H1 (cell line): ENCODE results near the gene TMPRSS9.

Experiments
- ATF2 ChIP-seq: IDR thresholded peaks from 2 replicates; pipeline ENCODE4 v1.6.1; 2012; ENCODE audit warnings: low read length, inconsistent platforms
- CBX5 ChIP-seq: fragments of 300-800, 300-1000 bp; sonication (generic); IDR thresholded peaks from 2 replicates; pipeline ENCODE4 v1.7.1; 2016; ENCODE audit warnings: antibody characterized with exemption, low read length, low read depth
- CEBPB ChIP-seq: IDR thresholded peaks from 2 replicates; pipeline ENCODE4 v1.6.1; 2012; ENCODE audit warnings: low read depth, low read length
- CTCF ChIP-seq, 3 experiments: IDR thresholded peaks; 1 replicate in 2 of 3; 2 replicates in 1 of 3; pipeline versions ENCODE4 v1.5.1 to v1.6.1; 2011; ENCODE audit warnings: low read length in 3 of 3, mild to moderate bottlenecking in 3 of 3, inconsistent platforms in 2 of 3, low read depth in 1 of 3, moderate library complexity in 1 of 3; ENCODE audit not compliant: insufficient read depth in 1 of 3; ENCODE audit errors: control extremely low read depth in 1 of 3
- GTF2F1 ChIP-seq: IDR thresholded peaks from 2 replicates; pipeline ENCODE4 v1.6.1; 2012; ENCODE audit warnings: low read depth, low read length, improper control_type of control experiment, borderline replicate concordance
- HDAC2 ChIP-seq, 2 experiments: fragments of 300-600 bp in 1 of 2; sonication (generic) in 1 of 2; IDR thresholded peaks; 2 replicates each; pipeline ENCODE4 v1.6.1; 2011 to 2012; ENCODE audit warnings: low read depth in 2 of 2, low read length in 2 of 2, mild to moderate bottlenecking in 2 of 2, moderate library complexity in 2 of 2, borderline replicate concordance in 1 of 2, inconsistent platforms in 1 of 2
- MAX ChIP-seq: IDR thresholded peaks from 2 replicates; pipeline ENCODE4 v1.6.1; 2012; ENCODE audit warnings: inconsistent platforms
- POLR2A ChIP-seq, 2 experiments: IDR thresholded peaks; 1 replicate in 1 of 2; 2 replicates in 1 of 2; pipeline ENCODE4 v1.6.1; 2011; ENCODE audit warnings: low read depth in 2 of 2, low read length in 2 of 2, mild to moderate bottlenecking in 2 of 2; ENCODE audit errors: control extremely low read depth in 1 of 2
- POLR2AphosphoS5 ChIP-seq: IDR thresholded peaks from 2 replicates; pipeline ENCODE4 v1.6.1; 2011; ENCODE audit warnings: low read depth, low read length
- RBBP5 ChIP-seq: IDR thresholded peaks from 2 replicates; pipeline ENCODE4 v1.7.1; 2012; ENCODE audit warnings: low read depth, mild to moderate bottlenecking, inconsistent platforms, low read length, moderate library complexity, borderline replicate concordance
- RFX5 ChIP-seq: IDR thresholded peaks from 2 replicates; pipeline ENCODE4 v1.6.1; 2011; ENCODE audit warnings: low read depth, low read length, improper control_type of control experiment, borderline replicate concordance
- RNF2 ChIP-seq: fragments of 200-900, 300-1000 bp; sonication (generic); IDR thresholded peaks from 2 replicates; pipeline ENCODE4 v1.7.1; 2016; ENCODE audit warnings: borderline replicate concordance, low read depth, mild to moderate bottlenecking, antibody characterized with exemption, low read length; ENCODE audit not compliant: poor library complexity, severe bottlenecking; ENCODE audit errors: missing control alignments
- ZNF274 ChIP-seq: IDR thresholded peaks from 2 replicates; pipeline ENCODE4 v1.7.0; 2012; ENCODE audit warnings: low read length, borderline replicate concordance; ENCODE audit errors: extremely low read depth

- TF ChIP-seq POLR2A (IDR thresholded peaks at IDR 0.05; ENCODE audit: control extremely low read depth in 1 of 2, low read depth in 2 of 2, low read length in 2 of 2) (no peak), RFX5 (no peak), CEBPB (no peak), POLR2AphosphoS5 (0 out of 2 replicates have a peak, but pooled peaks have one; percentile 22), MAX (no peak), ZNF274 (no peak), GTF2F1 (no peak), ATF2 (no peak), RBBP5 (no peak), RNF2 (no peak), CTCF (IDR thresholded peaks at IDR 0.05; ENCODE audit: control extremely low read depth in 1 of 3, insufficient read depth in 1 of 3, low read depth in 1 of 3, low read length in 3 of 3) (no peak), HDAC2 (IDR thresholded peaks at IDR 0.05; ENCODE audit: borderline replicate concordance in 1 of 2, low read depth in 2 of 2, low read length in 2 of 2) (no peak), CBX5 (no peak)
These were observed 70.0 kb downstream of the TMPRSS9 start for GRCh38 chr19:2429917-2430535.
